Loucy (cell line): ENCODE data around the gene CBX7.

Experiments
- H2AFZ ChIP-seq: fragments of 200-600 bp; sonication (generic); 2 replicates; pipeline ENCODE4 v1.6.0; 2016; ENCODE audit warnings: antibody characterized with exemption, mild to moderate bottlenecking, low read length, moderate library complexity
- H3F3A ChIP-seq: fragments of 200-600 bp; 2 replicates; pipeline ENCODE4 v1.6.0; 2016; ENCODE audit warnings: antibody characterized with exemption, low read depth, mild to moderate bottlenecking
- H3K27me3 ChIP-seq: fragments of 200-600 bp; sonication (generic); 2 replicates; pipeline ENCODE4 v1.6.1; 2014; ENCODE audit warnings: low read length, mild to moderate bottlenecking; ENCODE audit not compliant: insufficient read depth, poor library complexity, severe bottlenecking
- H3K36me3 ChIP-seq: fragments of 200-600 bp; sonication (generic); 2 replicates; pipeline ENCODE4 v1.6.1; 2016; ENCODE audit warnings: low read length; ENCODE audit not compliant: insufficient read depth
- H3K4me1 ChIP-seq: fragments of 200-600 bp; sonication (generic); 2 replicates; pipeline ENCODE4 v1.5.1; 2014; ENCODE audit warnings: low read length, mild to moderate bottlenecking; ENCODE audit not compliant: insufficient read depth, poor library complexity, severe bottlenecking
- H3K4me2 ChIP-seq: fragments of 200-600 bp; sonication (generic); 2 replicates; pipeline ENCODE4 v1.6.0; 2014; ENCODE audit warnings: antibody characterized with exemption, low read length, low read depth, mild to moderate bottlenecking; ENCODE audit not compliant: poor library complexity, severe bottlenecking
- H3K4me3 ChIP-seq: fragments of 200-600 bp; sonication (generic); 2 replicates; pipeline ENCODE4 v1.5.1; 2014; ENCODE audit warnings: low read length, mild to moderate bottlenecking, mixed read lengths; ENCODE audit not compliant: poor library complexity, severe bottlenecking
- H3K79me2 ChIP-seq: fragments of 200-600 bp; sonication (generic); 2 replicates; pipeline ENCODE4 v1.6.1; 2014; ENCODE audit warnings: low read length; ENCODE audit not compliant: insufficient read depth
- H3K9ac ChIP-seq: fragments of 200-600 bp; sonication (generic); 2 replicates; pipeline ENCODE4 v1.6.0; 2014; ENCODE audit warnings: mild to moderate bottlenecking, low read depth, low read length, moderate library complexity; ENCODE audit not compliant: poor library complexity, severe bottlenecking
- H3K9me2 ChIP-seq: fragments of 200-600 bp; sonication (generic); replicated peaks from 2 replicates; pipeline ENCODE4 v1.6.1; 2016; ENCODE audit warnings: low read depth, low read length, mixed read lengths
- H3K9me3 ChIP-seq: fragments of 200-600 bp; sonication (generic); 2 replicates; pipeline ENCODE4 v1.6.1; 2014; ENCODE audit warnings: mild to moderate bottlenecking, antibody characterized with exemption, low read length, low read depth; ENCODE audit not compliant: insufficient read depth
- H4K20me1 ChIP-seq: fragments of 200-600 bp; sonication (generic); 2 replicates; pipeline ENCODE4 v1.6.0; 2014; ENCODE audit warnings: antibody characterized with exemption, low read length, mild to moderate bottlenecking; ENCODE audit not compliant: insufficient read depth, poor library complexity, severe bottlenecking
- EZH2phosphoT487 ChIP-seq: fragments of 200-600 bp; IDR thresholded peaks from 2 replicates; pipeline ENCODE4 v1.6.1; 2018; ENCODE audit warnings: antibody characterized with exemption, mild to moderate bottlenecking, moderate library complexity, borderline replicate concordance
- TF ChIP-seq, protein P1 (sequence below): fragments of 200-600 bp; sonication (generic); conservative IDR thresholded peaks from 2 replicates; pipeline ENCODE4 v1.5.1; 2014; ENCODE audit warnings: mild to moderate bottlenecking, antibody characterized with exemption, low read length

The CBX7 gene

GRCh38 chr22:39108487-39108886 is 44.0 kb downstream of the CBX7 start:
- H3K27me3 ChIP-seq = no peaks in the 10 kb centered on the region
- no peak for TF ChIP-seq EZH2phosphoT487
- TF ChIP-seq, protein P1, sequence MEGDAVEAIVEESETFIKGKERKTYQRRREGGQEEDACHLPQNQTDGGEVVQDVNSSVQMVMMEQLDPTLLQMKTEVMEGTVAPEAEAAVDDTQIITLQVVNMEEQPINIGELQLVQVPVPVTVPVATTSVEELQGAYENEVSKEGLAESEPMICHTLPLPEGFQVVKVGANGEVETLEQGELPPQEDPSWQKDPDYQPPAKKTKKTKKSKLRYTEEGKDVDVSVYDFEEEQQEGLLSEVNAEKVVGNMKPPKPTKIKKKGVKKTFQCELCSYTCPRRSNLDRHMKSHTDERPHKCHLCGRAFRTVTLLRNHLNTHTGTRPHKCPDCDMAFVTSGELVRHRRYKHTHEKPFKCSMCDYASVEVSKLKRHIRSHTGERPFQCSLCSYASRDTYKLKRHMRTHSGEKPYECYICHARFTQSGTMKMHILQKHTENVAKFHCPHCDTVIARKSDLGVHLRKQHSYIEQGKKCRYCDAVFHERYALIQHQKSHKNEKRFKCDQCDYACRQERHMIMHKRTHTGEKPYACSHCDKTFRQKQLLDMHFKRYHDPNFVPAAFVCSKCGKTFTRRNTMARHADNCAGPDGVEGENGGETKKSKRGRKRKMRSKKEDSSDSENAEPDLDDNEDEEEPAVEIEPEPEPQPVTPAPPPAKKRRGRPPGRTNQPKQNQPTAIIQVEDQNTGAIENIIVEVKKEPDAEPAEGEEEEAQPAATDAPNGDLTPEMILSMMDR = no peak
- no peak overlapping the region for H3K4me3 ChIP-seq
- no peaks in the 10 kb centered on the region for H3K9me3 ChIP-seq
- no peaks in the 10 kb centered on the region for H3K36me3 ChIP-seq
- peaks cover 9% of the 10 kb centered on the region for H3K4me1 ChIP-seq
- no peaks in the 10 kb centered on the region for H4K20me1 ChIP-seq
- H3K79me2 ChIP-seq = no peaks in the 10 kb centered on the region
- H3K9me2 ChIP-seq = no peaks in the 10 kb centered on the region
- no peak overlapping the region for H3K9ac ChIP-seq
- H2AFZ ChIP-seq = no peak overlapping the region
- H3K4me2 ChIP-seq = no peak overlapping the region
- H3F3A ChIP-seq = no peaks in the 10 kb centered on the region

DNA sequence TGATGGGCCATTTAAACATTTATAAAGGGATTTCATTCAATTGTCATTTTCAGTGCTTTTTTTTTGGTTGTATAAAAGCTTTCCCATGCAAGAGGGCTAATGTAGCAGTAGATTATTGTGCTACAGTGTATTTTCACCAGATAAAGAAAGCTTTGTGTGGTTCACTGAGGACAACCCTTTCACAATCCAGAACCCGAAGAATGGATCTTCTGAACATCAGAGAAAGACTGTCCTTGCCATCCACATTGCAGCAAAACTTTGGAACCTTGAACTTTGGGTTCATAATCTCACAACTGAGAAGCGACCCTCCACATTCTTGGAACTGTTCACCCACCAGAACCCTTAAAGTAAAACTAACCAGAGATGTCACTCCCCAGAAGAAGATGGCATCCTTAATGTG is 46.2 kb downstream of the CBX7 start:
- Histone ChIP-seq H3K9ac (no peak overlapping the region), H3K4me2 (no peak overlapping the region), H3K4me3 (no peak overlapping the region), H2AFZ (no peak overlapping the region), H3K9me2 (no peaks in the 10 kb centered on the region), H3K27me3 (no peaks in the 10 kb centered on the region), H4K20me1 (no peaks in the 10 kb centered on the region), H3K9me3 (no peaks in the 10 kb centered on the region), H3F3A (no peaks in the 10 kb centered on the region), H3K36me3 (no peaks in the 10 kb centered on the region), H3K4me1 (peaks cover 9% of the 10 kb centered on the region), H3K79me2 (no peaks in the 10 kb centered on the region)
- no peak for TF ChIP-seq EZH2phosphoT487
- TF ChIP-seq, protein P1 = no peak

GRCh38 chr22:39103431-39103830 is 49.0 kb downstream of the CBX7 start:
- Histone ChIP-seq H3K9me3 (no peaks in the 10 kb centered on the region), H3K4me2 (no peak overlapping the region), H4K20me1 (no peaks in the 10 kb centered on the region), H3K4me1 (peaks cover 18% of the 10 kb centered on the region), H3F3A (no peaks in the 10 kb centered on the region), H3K79me2 (no peaks in the 10 kb centered on the region), H3K9ac (no peak overlapping the region), H3K4me3 (no peak overlapping the region), H3K36me3 (no peaks in the 10 kb centered on the region), H3K9me2 (no peaks in the 10 kb centered on the region), H3K27me3 (no peaks in the 10 kb centered on the region), H2AFZ (no peak overlapping the region)
- TF ChIP-seq EZH2phosphoT487 = no peak
- TF ChIP-seq, protein P1 = no peak
